Natural killer cell (primary cell): ENCODE measurements around the gene PALM. TPM values are rescaled to one million over a fixed set of nuclear protein-coding genes. Genes with fewer than 3 reads are reported as not detected.

ENCODE experiments used
- ATAC-seq, 3 donors: fragments of 150-1000 bp in 2 of 3; fragments of 200-7000 bp in 1 of 3; cut with Tn5 transposase; 1 replicate in 1 of 3; 2 replicates in 2 of 3; pipeline ENCODE4 v1.10.0; 2021; ENCODE audit warnings: mild to moderate bottlenecking in 2 of 3, moderate library complexity in 2 of 3
- DNase-seq, 2 donors: peaks; one replicate each; pipeline versions ENCODE4 v3.0.0 to v3.0.0-alpha.2; 2013 to 2021; ENCODE audit warnings: mixed read lengths in 1 of 2
- H3K27ac ChIP-seq: one replicate; pipeline ENCODE4 v1.5.1; 2013; ENCODE audit warnings: mild to moderate bottlenecking, low read length
- H3K27me3 ChIP-seq: one replicate; pipeline ENCODE4 v1.6.1; 2013; ENCODE audit warnings: low read length; ENCODE audit not compliant: control insufficient read depth, insufficient read depth
- H3K36me3 ChIP-seq: one replicate; pipeline ENCODE4 v1.6.1; 2013; ENCODE audit warnings: low read length; ENCODE audit not compliant: control insufficient read depth, insufficient read depth
- H3K4me1 ChIP-seq: one replicate; pipeline ENCODE4 v1.6.1; 2013; ENCODE audit warnings: low read length; ENCODE audit not compliant: control insufficient read depth, insufficient read depth
- H3K4me3 ChIP-seq: one replicate; pipeline ENCODE4 v1.5.1; 2013; ENCODE audit warnings: low read length
- H3K9me3 ChIP-seq: one replicate; pipeline ENCODE4 v1.6.1; 2013; ENCODE audit warnings: low read length; ENCODE audit not compliant: control insufficient read depth, insufficient read depth
- H3K27ac Mint-ChIP-seq, 2 donors: one replicate each; pipeline ENCODE4 v1.8.0; 2022; ENCODE audit warnings: mild to moderate bottlenecking in 2 of 2, mixed read lengths in 2 of 2, moderate library complexity in 1 of 2
- H3K27me3 Mint-ChIP-seq, 2 donors: one replicate each; pipeline ENCODE4 v1.8.0; 2022; ENCODE audit warnings: low read depth in 2 of 2, mixed read lengths in 2 of 2
- H3K36me3 Mint-ChIP-seq: one replicate; pipeline ENCODE4 v1.8.0; 2022; ENCODE audit warnings: mixed read lengths
- H3K4me1 Mint-ChIP-seq, 2 donors: one replicate each; pipeline ENCODE4 v1.8.0; 2022; ENCODE audit warnings: mixed read lengths in 2 of 2
- H3K4me3 Mint-ChIP-seq: one replicate; pipeline ENCODE4 v1.8.0; 2022; ENCODE audit warnings: mild to moderate bottlenecking, moderate library complexity, mixed read lengths
- H3K9me3 Mint-ChIP-seq, 2 donors: one replicate each; pipeline ENCODE4 v1.8.0; 2022; ENCODE audit warnings: mixed read lengths in 2 of 2
- CTCF ChIP-seq: fragments of 200-600 bp; IDR thresholded peaks from one replicate; pipeline ENCODE4 v1.8.0; 2022; ENCODE audit warnings: antibody characterized with exemption
- WGBS: methylation state at CpG from one replicate; pipeline ENCODE4 v1.1.7; 2013; ENCODE audit warnings: missing lambda C conversion rate; ENCODE audit not compliant: insufficient coverage; 5-methylcytosine and 5-hydroxymethylcytosine counted together
- intact Hi-C: fragments of 100-400 bp; cut with micrococcal nuclease; formaldehyde crosslinking; loops from one replicate; pipeline ENCODE4 v1.14.2; 2022
- total RNA-seq, 4 donors: library from RNA; stranded (reverse); fragments of 120-200 nt in 1 of 4; gene quantifications; one replicate each; pipeline versions ENCODE4 v1.2.3 to v1.2.4, GENCODE V29; 2013 to 2022

The PALM gene
- total RNA-seq, 3 donors from 2014 or later (not counting 1 experiment from before 2014, with no cell fraction given): 0.59 to 1.0 TPM; not detected in 1

GRCh38 chr19:709196-709964 lies 645 bp downstream of the PALM start:
- H3K27ac Mint-ChIP-seq: no peak overlapping the region
- DNase-seq (no peak), ATAC-seq (no peak)
- no peak overlapping the region for H3K4me3 Mint-ChIP-seq
- Histone ChIP-seq H3K4me3 (no peak overlapping the region), H3K27ac (no peak overlapping the region), H3K4me1 (peaks cover 6% of the 10 kb centered on the region), H3K9me3 (no peaks in the 10 kb centered on the region), H3K27me3 (peaks cover 12% of the 10 kb centered on the region), H3K36me3 (no peaks in the 10 kb centered on the region)
- intact Hi-C loops: no loop called here
- no peaks in the 10 kb centered on the region for H3K36me3 Mint-ChIP-seq
- H3K9me3 Mint-ChIP-seq: no peaks in the 10 kb centered on the region
- WGBS: 8% methylated on average over 78 of the region's 78 CpGs
- TF ChIP-seq CTCF: no peak
- H3K4me1 Mint-ChIP-seq: no peaks in the 10 kb centered on the region
- H3K27me3 Mint-ChIP-seq: peaks cover 9 to 12% of the 10 kb centered on the region in 2 donors

GRCh38 chr19:709965-710571 lies 1.3 kb downstream of the PALM start:
- no peaks in the 10 kb centered on the region for H3K4me1 Mint-ChIP-seq
- DNase-seq (no peak), ATAC-seq (no peak)
- H3K36me3 Mint-ChIP-seq: no peaks in the 10 kb centered on the region
- no peak overlapping the region for H3K27ac Mint-ChIP-seq
- peaks cover 12% of the 10 kb centered on the region for H3K27me3 ChIP-seq
- H3K4me3 Mint-ChIP-seq: no peak overlapping the region
- H3K4me1 ChIP-seq: peaks cover 3% of the 10 kb centered on the region
- no peak overlapping the region for H3K4me3 ChIP-seq
- H3K27me3 Mint-ChIP-seq: peaks cover 9 to 12% of the 10 kb centered on the region in 2 donors
- WGBS: 55% methylated on average over 26 of the region's 27 CpGs
- intact Hi-C loops: no loop called here
- H3K9me3 ChIP-seq: no peaks in the 10 kb centered on the region
- no peak overlapping the region for H3K27ac ChIP-seq
- H3K9me3 Mint-ChIP-seq: no peaks in the 10 kb centered on the region
- TF ChIP-seq CTCF: no peak
- H3K36me3 ChIP-seq: no peaks in the 10 kb centered on the region

GRCh38 chr19:710767-711166 lies 2.0 kb downstream of the PALM start:
- Histone ChIP-seq H3K36me3 (no peaks in the 10 kb centered on the region), H3K4me1 (peaks cover 3% of the 10 kb centered on the region), H3K4me3 (no peak overlapping the region), H3K27me3 (peaks cover 12% of the 10 kb centered on the region), H3K27ac (no peak overlapping the region), H3K9me3 (peaks cover 7% of the 10 kb centered on the region)
- H3K27me3 Mint-ChIP-seq: peaks cover 14 to 18% of the 10 kb centered on the region in 2 donors
- no peak for ATAC-seq
- WGBS: 88% methylated on average over 21 of the region's 21 CpGs
- intact Hi-C loops: no loop called here
- no peak for TF ChIP-seq CTCF
- no peak for DNase-seq
- no peaks in the 10 kb centered on the region for H3K4me1 Mint-ChIP-seq
- peaks cover 0 to 3% of the 10 kb centered on the region in 2 donors for H3K9me3 Mint-ChIP-seq
- peak overlapping the region; percentile 17 for H3K4me3 Mint-ChIP-seq
- H3K36me3 Mint-ChIP-seq: no peaks in the 10 kb centered on the region
- no peak overlapping the region for H3K27ac Mint-ChIP-seq
